Measurements from ENCODE around the gene TNS3.
A peak's percentile ranks its signal among the peaks of the same experiment; 100 is the strongest.

The TNS3 gene

DNA sequence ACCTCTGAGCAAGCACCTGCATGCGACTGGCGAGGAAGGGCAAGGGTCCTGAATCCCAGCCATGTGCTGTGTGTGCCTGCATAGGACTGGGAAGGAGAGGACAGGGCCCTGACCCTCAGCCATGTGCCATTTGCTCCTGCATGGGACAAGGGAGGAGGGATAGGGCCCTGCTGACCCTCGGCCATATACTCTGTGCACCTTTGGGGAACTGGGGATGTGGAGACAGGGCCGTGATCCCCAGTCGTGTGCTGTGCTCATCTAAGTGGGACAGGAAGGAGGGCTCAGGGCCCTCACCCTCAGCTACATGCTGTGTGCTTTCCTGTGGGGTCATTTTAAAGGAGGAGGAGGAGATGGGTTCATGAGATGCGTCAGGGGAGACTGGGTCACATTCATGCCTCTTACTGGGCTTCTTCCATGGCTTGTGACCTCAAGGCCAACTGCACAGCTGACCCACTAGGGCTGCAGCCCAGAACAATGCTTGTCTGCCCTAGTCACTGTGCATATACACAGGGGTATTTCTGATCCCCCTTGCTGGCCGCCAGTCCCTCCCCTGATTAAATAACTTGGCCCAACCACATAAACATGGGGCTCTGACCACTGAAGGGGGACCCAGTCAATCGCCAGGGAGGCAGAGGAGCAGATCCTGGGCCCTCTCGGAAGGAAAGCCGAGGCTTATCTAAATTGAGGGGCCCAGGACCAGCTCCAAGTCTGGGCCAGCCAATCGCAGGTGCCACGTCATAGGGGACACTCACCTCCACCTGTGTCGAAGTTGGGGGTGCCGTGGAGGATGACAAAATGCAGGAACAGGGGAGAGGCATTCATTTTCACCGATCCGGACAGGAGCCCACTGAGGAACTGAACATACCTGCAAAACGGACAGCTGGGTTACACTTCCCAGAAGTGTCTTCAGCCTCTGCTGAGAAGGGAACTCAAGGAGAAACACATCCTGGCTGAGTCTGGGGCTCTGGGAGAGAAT is 167.3 kb downstream of the TNS3 start:
- 98% methylated on average over 16 of the region's 17 CpGs for WGBS (ENCODE audit: insufficient coverage)
- POLR2A ChIA-PET: no interaction called here
- Histone ChIP-seq H3K9me3 (ENCODE audit: control extremely low read depth in 1 of 5, control insufficient read depth in 4 of 5, insufficient read depth in 2 of 5, low read depth in 1 of 5, low read length in 4 of 5) (no peaks in the 10 kb centered on the region), H3K36me3 (ENCODE audit: control insufficient read depth in 4 of 4, insufficient read depth in 4 of 4, low read length in 3 of 4) (peaks cover 3 to 86% (median 40%) of the 10 kb centered on the region in 4 experiments), H3K27me3 (replicated peaks in 2 of 5; ENCODE audit: control insufficient read depth in 4 of 5, insufficient read depth in 5 of 5, low read length in 4 of 5) (no peaks in the 10 kb centered on the region), H3K4me1 (ENCODE audit: control extremely low read depth in 1 of 4, control insufficient read depth in 4 of 4, insufficient read depth in 4 of 4, low read length in 3 of 4) (no peaks in the 10 kb centered on the region), H3K4me3 (ENCODE audit: control insufficient read depth in 1 of 7, extremely low read depth in 1 of 7, insufficient read depth in 4 of 7, low read depth in 2 of 7, low read length in 6 of 7) (no peak overlapping the region), H3K27ac (ENCODE audit: insufficient read depth in 1 of 2, low read depth in 1 of 2, low read length in 2 of 2, poor library complexity in 1 of 2, severe bottlenecking in 2 of 2) (no peak overlapping the region)
- CTCF ChIA-PET: no interaction called here
- no peak for DNase-seq

DNA sequence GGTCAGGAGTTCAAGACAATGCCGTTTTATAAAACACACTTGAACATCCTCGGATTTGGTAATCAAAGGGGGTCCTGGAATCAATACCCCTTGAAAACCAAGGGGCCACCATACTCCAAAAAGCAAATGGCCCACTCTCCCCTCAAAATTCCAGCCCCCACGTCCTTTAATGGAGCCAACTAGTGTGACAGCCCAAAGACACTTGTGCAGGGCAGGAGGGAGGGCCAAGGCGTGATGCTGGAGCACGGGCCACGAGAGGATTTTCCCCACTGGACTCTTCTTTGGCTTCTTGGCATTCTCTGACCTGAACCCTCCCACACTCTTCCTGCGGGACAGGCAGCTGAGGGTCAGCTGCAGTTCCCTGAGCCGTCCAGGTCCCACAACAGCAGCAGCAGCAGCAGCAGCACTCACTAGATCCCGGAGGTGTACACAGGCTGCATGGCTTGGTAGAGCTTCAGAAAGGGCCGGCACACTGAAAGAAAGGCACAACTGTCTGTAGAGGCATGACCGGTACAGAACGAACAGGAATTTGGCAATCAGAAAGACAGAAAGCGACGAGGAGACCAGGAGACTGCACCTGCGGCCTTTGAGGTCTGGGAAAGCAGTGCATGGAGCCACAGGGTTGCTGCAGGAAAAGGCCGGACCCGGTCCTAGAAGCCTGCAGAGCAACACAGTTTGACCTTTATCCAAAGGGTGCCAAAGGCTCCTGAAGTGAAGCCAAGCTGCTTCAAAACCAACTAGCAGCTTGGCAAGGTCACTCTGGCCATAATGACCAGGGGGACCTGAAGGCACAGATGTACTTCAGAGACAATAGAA is 168.2 kb downstream of the TNS3 start:
- Histone ChIP-seq H3K4me1 (ENCODE audit: control extremely low read depth in 1 of 4, control insufficient read depth in 4 of 4, insufficient read depth in 4 of 4, low read length in 3 of 4) (no peaks in the 10 kb centered on the region), H3K9me3 (ENCODE audit: control extremely low read depth in 1 of 5, control insufficient read depth in 4 of 5, insufficient read depth in 2 of 5, low read depth in 1 of 5, low read length in 4 of 5) (no peaks in the 10 kb centered on the region), H3K27ac (ENCODE audit: insufficient read depth in 1 of 2, low read depth in 1 of 2, low read length in 2 of 2, poor library complexity in 1 of 2, severe bottlenecking in 2 of 2) (no peak overlapping the region), H3K36me3 (ENCODE audit: control insufficient read depth in 4 of 4, insufficient read depth in 4 of 4, low read length in 3 of 4) (peaks cover 6 to 86% (median 37%) of the 10 kb centered on the region in 4 experiments), H3K4me3 (ENCODE audit: control insufficient read depth in 1 of 7, extremely low read depth in 1 of 7, insufficient read depth in 4 of 7, low read depth in 2 of 7, low read length in 6 of 7) (no peak overlapping the region), H3K27me3 (replicated peaks in 2 of 5; ENCODE audit: control insufficient read depth in 4 of 5, insufficient read depth in 5 of 5, low read length in 4 of 5) (no peaks in the 10 kb centered on the region)
- CTCF ChIA-PET: no interaction called here
- POLR2A ChIA-PET: no interaction called here
- 98% methylated on average over 17 of the region's 17 CpGs for WGBS (ENCODE audit: insufficient coverage)
- DNase-seq: no peak

DNA sequence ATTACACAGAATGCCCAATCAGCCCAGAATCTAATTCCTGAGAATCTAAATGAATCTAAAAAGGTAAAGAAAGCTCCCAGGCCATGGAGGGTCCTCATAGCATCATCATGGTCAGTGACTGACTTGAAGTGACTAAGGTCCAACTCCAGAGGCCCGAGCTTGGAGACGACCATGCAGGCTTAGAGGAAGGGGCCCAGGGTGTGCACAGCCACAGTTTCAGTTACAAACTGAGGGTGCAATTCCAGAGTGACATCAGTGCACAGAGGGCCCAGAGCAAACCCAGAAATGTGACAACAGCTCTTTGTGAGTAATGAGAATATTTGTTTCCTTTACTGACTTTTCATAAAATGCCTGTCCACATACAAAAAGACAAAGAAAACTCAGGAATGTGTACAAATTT is 170.0 kb downstream of the TNS3 start:
- peaks cover 10 to 92% (median 43%) of the 10 kb centered on the region in 4 experiments for H3K36me3 ChIP-seq (ENCODE audit: control insufficient read depth in 4 of 4, insufficient read depth in 4 of 4, low read length in 3 of 4)
- no peak overlapping the region for H3K4me3 ChIP-seq (ENCODE audit: control insufficient read depth in 1 of 7, extremely low read depth in 1 of 7, insufficient read depth in 4 of 7, low read depth in 2 of 7, low read length in 6 of 7)
- 100% methylated on average over 2 of the region's 2 CpGs for WGBS (ENCODE audit: insufficient coverage)
- no peak for DNase-seq
- no peaks in the 10 kb centered on the region for H3K9me3 ChIP-seq (ENCODE audit: control extremely low read depth in 1 of 5, control insufficient read depth in 4 of 5, insufficient read depth in 2 of 5, low read depth in 1 of 5, low read length in 4 of 5)
- POLR2A ChIA-PET: no interaction called here
- no peaks in the 10 kb centered on the region for H3K4me1 ChIP-seq (ENCODE audit: control extremely low read depth in 1 of 4, control insufficient read depth in 4 of 4, insufficient read depth in 4 of 4, low read length in 3 of 4)
- no peaks in the 10 kb centered on the region for H3K27me3 ChIP-seq (replicated peaks in 2 of 5; ENCODE audit: control insufficient read depth in 4 of 5, insufficient read depth in 5 of 5, low read length in 4 of 5)
- no peak overlapping the region for H3K27ac ChIP-seq (ENCODE audit: insufficient read depth in 1 of 2, low read depth in 1 of 2, low read length in 2 of 2, poor library complexity in 1 of 2, severe bottlenecking in 2 of 2)
- CTCF ChIA-PET: no interaction called here

- ChIA-PET CTCF (no interaction called here), POLR2A (no interaction called here)
- Histone ChIP-seq H3K27ac (ENCODE audit: insufficient read depth in 1 of 2, low read depth in 1 of 2, low read length in 2 of 2, poor library complexity in 1 of 2, severe bottlenecking in 2 of 2) (no peak overlapping the region), H3K4me1 (ENCODE audit: control extremely low read depth in 1 of 4, control insufficient read depth in 4 of 4, insufficient read depth in 4 of 4, low read length in 3 of 4) (no peaks in the 10 kb centered on the region), H3K36me3 (ENCODE audit: control insufficient read depth in 4 of 4, insufficient read depth in 4 of 4, low read length in 3 of 4) (peaks cover 11 to 92% (median 43%) of the 10 kb centered on the region in 4 experiments), H3K27me3 (replicated peaks in 2 of 5; ENCODE audit: control insufficient read depth in 4 of 5, insufficient read depth in 5 of 5, low read length in 4 of 5) (no peaks in the 10 kb centered on the region), H3K9me3 (ENCODE audit: control extremely low read depth in 1 of 5, control insufficient read depth in 4 of 5, insufficient read depth in 2 of 5, low read depth in 1 of 5, low read length in 4 of 5) (no peaks in the 10 kb centered on the region), H3K4me3 (ENCODE audit: control insufficient read depth in 1 of 7, extremely low read depth in 1 of 7, insufficient read depth in 4 of 7, low read depth in 2 of 7, low read length in 6 of 7) (no peak overlapping the region)
- no peak for DNase-seq
- WGBS (ENCODE audit: insufficient coverage): 98% methylated on average over 11 of the region's 18 CpGs
Observed at GRCh38 chr7:47411281-47411869, 170.5 kb downstream of the TNS3 start.

DNA sequence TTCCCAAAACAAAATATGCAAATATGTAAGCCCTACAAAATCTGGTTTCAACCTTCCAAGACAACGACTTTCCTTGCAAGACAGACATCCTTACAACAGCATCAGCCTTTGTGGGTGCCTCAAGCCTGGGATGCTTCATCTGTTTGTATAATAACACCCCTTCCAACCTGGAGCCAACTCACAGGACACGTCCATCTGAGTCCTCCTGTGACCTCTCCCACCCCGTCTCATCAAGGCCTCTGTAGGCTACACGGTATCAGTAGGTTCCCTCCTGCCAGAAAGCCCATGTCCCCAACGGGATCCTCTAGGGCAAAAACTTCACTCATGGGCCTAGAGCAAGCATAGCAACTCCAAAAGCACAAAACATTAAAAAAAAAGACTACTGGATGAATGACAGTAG is 173.2 kb downstream of the TNS3 start:
- no peak for DNase-seq
- WGBS (ENCODE audit: insufficient coverage): 95% methylated on average over 4 of the region's 5 CpGs
- H3K27me3 ChIP-seq (replicated peaks in 2 of 5; ENCODE audit: control insufficient read depth in 4 of 5, insufficient read depth in 5 of 5, low read length in 4 of 5): no peaks in the 10 kb centered on the region
- no peak overlapping the region for H3K4me3 ChIP-seq (ENCODE audit: control insufficient read depth in 1 of 7, extremely low read depth in 1 of 7, insufficient read depth in 4 of 7, low read depth in 2 of 7, low read length in 6 of 7)
- no peaks in the 10 kb centered on the region for H3K4me1 ChIP-seq (ENCODE audit: control extremely low read depth in 1 of 4, control insufficient read depth in 4 of 4, insufficient read depth in 4 of 4, low read length in 3 of 4)
- H3K27ac ChIP-seq (ENCODE audit: insufficient read depth in 1 of 2, low read depth in 1 of 2, low read length in 2 of 2, poor library complexity in 1 of 2, severe bottlenecking in 2 of 2): no peak overlapping the region
- no peaks in the 10 kb centered on the region for H3K9me3 ChIP-seq (ENCODE audit: control extremely low read depth in 1 of 5, control insufficient read depth in 4 of 5, insufficient read depth in 2 of 5, low read depth in 1 of 5, low read length in 4 of 5)
- ChIA-PET CTCF (no interaction called here), POLR2A (no interaction called here)
- peaks cover 11 to 85% (median 41%) of the 10 kb centered on the region in 4 experiments for H3K36me3 ChIP-seq (ENCODE audit: control insufficient read depth in 4 of 4, insufficient read depth in 4 of 4, low read length in 3 of 4)

GRCh38 chr7:47407821-47408674 is 173.9 kb downstream of the TNS3 start:
- WGBS (ENCODE audit: insufficient coverage): 100% methylated on average over 6 of the region's 14 CpGs
- POLR2A ChIA-PET: no interaction called here
- Histone ChIP-seq H3K4me3 (ENCODE audit: control insufficient read depth in 1 of 7, extremely low read depth in 1 of 7, insufficient read depth in 4 of 7, low read depth in 2 of 7, low read length in 6 of 7) (no peak overlapping the region), H3K9me3 (ENCODE audit: control extremely low read depth in 1 of 5, control insufficient read depth in 4 of 5, insufficient read depth in 2 of 5, low read depth in 1 of 5, low read length in 4 of 5) (no peaks in the 10 kb centered on the region), H3K4me1 (ENCODE audit: control extremely low read depth in 1 of 4, control insufficient read depth in 4 of 4, insufficient read depth in 4 of 4, low read length in 3 of 4) (no peaks in the 10 kb centered on the region), H3K36me3 (ENCODE audit: control insufficient read depth in 4 of 4, insufficient read depth in 4 of 4, low read length in 3 of 4) (peaks cover 13 to 86% (median 41%) of the 10 kb centered on the region in 4 experiments), H3K27ac (ENCODE audit: insufficient read depth in 1 of 2, low read depth in 1 of 2, low read length in 2 of 2, poor library complexity in 1 of 2, severe bottlenecking in 2 of 2) (no peak overlapping the region), H3K27me3 (replicated peaks in 2 of 5; ENCODE audit: control insufficient read depth in 4 of 5, insufficient read depth in 5 of 5, low read length in 4 of 5) (no peaks in the 10 kb centered on the region)
- DNase-seq: peak in 1 of 3 donors; percentile 3
- CTCF ChIA-PET: no interaction called here
